HepG2 (cell line): ENCODE results near the gene RBM28. TPM values are rescaled to one million over a fixed set of nuclear protein-coding genes. Genes with fewer than 3 reads are reported as not detected.

Experiments
- ATF4 ChIP-seq, 2 experiments: fragments of 450-650 bp in 1 of 2; sonication (generic) in 1 of 2; formaldehyde crosslinking; IDR thresholded peaks; 2 replicates each; pipeline versions ENCODE4 v1.5.0 to v1.8.0; 2020 to 2022; ENCODE audit warnings: mild to moderate bottlenecking in 1 of 2, missing genetic modification reagents in 1 of 2
- ATF7-NPFF ChIP-seq: sonication (generic); formaldehyde crosslinking; IDR thresholded peaks from 2 replicates; pipeline ENCODE4 v1.8.1; 2023; ENCODE audit warnings: mild to moderate bottlenecking, low read depth, missing genetic modification reagents, moderate library complexity
- HNF4G ChIP-seq, 2 experiments: sonication (generic) in 1 of 2; formaldehyde crosslinking in 1 of 2; IDR thresholded peaks; 2 replicates each; pipeline versions ENCODE4 v1.4.0 to v1.6.1; 2011 to 2020; ENCODE audit warnings: borderline replicate concordance in 2 of 2, low read depth in 2 of 2, mild to moderate bottlenecking in 2 of 2, low read length in 1 of 2, missing genetic modification reagents in 1 of 2, moderate library complexity in 1 of 2
- HOXA3 ChIP-seq: sonication (generic); formaldehyde crosslinking; IDR thresholded peaks from 2 replicates; pipeline ENCODE4 v1.5.0; 2020; ENCODE audit warnings: missing genetic modification reagents
- KDM6A ChIP-seq: IDR thresholded peaks from 2 replicates; pipeline ENCODE4 v1.6.1; 2016; ENCODE audit warnings: low read depth
- MEIS1 ChIP-seq: sonication (generic); formaldehyde crosslinking; IDR thresholded peaks from 2 replicates; pipeline ENCODE4 v1.9.0; 2021; ENCODE audit warnings: mild to moderate bottlenecking, missing genetic modification reagents, moderate library complexity, borderline replicate concordance
- NR2F2 ChIP-seq: IDR thresholded peaks from 2 replicates; pipeline ENCODE4 v1.6.1; 2012; ENCODE audit warnings: low read depth, inconsistent platforms, borderline replicate concordance
- SMAD9 ChIP-seq: sonication (generic); formaldehyde crosslinking; IDR thresholded peaks from 2 replicates; pipeline ENCODE4 v1.5.1; 2020; ENCODE audit warnings: mild to moderate bottlenecking, missing genetic modification reagents
- SRSF4 ChIP-seq: fragments of 200-400 bp; formaldehyde crosslinking; IDR thresholded peaks from one replicate; pipeline ENCODE4 v1.6.1; 2018; ENCODE audit warnings: mild to moderate bottlenecking, low read depth, low read length, moderate library complexity; ENCODE audit not compliant: poor library complexity, severe bottlenecking
- WIZ ChIP-seq: sonication (generic); formaldehyde crosslinking; IDR thresholded peaks from 2 replicates; pipeline ENCODE4 v1.5.1; 2020; ENCODE audit warnings: mild to moderate bottlenecking, missing genetic modification reagents
- ZNF326 ChIP-seq: sonication (generic); formaldehyde crosslinking; IDR thresholded peaks from 2 replicates; pipeline ENCODE4 v1.4.0; 2020; ENCODE audit warnings: missing genetic modification reagents, borderline replicate concordance
- ZNF382 ChIP-seq: sonication (generic); formaldehyde crosslinking; IDR thresholded peaks from 2 replicates; pipeline ENCODE4 v1.5.0; 2020; ENCODE audit warnings: missing genetic modification reagents, mild to moderate bottlenecking, borderline replicate concordance
- ZNF430 ChIP-seq: sonication (generic); formaldehyde crosslinking; IDR thresholded peaks from 2 replicates; pipeline ENCODE4 v1.9.0; 2021; ENCODE audit warnings: mild to moderate bottlenecking, missing genetic modification reagents
- ZNF547 ChIP-seq: sonication (generic); formaldehyde crosslinking; IDR thresholded peaks from 2 replicates; pipeline ENCODE4 v1.5.1; 2020; ENCODE audit warnings: mild to moderate bottlenecking, missing genetic modification reagents
- ZNF550 ChIP-seq: sonication (generic); formaldehyde crosslinking; IDR thresholded peaks from 2 replicates; pipeline ENCODE4 v1.4.0; 2020; ENCODE audit warnings: mild to moderate bottlenecking, missing genetic modification reagents, borderline replicate concordance
- ZNF773 ChIP-seq: sonication (generic); formaldehyde crosslinking; IDR thresholded peaks from 2 replicates; pipeline ENCODE4 v1.4.0; 2020; ENCODE audit warnings: missing genetic modification reagents, borderline replicate concordance
- ZNF781 ChIP-seq: sonication (generic); formaldehyde crosslinking; IDR thresholded peaks from 2 replicates; pipeline ENCODE4 v1.5.1; 2020; ENCODE audit warnings: borderline replicate concordance, mild to moderate bottlenecking, missing genetic modification reagents; ENCODE audit errors: not compliant biosample characterization
- ZNF816 ChIP-seq: sonication (generic); formaldehyde crosslinking; IDR thresholded peaks from 2 replicates; pipeline ENCODE4 v1.8.0; 2022; ENCODE audit warnings: missing genetic modification reagents, mild to moderate bottlenecking, borderline replicate concordance
- polyA plus RNA-seq, 8 experiments: library from polyadenylated mRNA; depleted of rRNA in 3 of 8; stranded (reverse) in 7 of 8; unstranded in 1 of 8; fragments of >200 nt; fragmentation: Illumina TruSeq in 4 of 8; extraction: Trizol in 4 of 8; gene quantifications; 2 replicates each; pipeline versions ENCODE4 v1.2.1 to v1.2.3, GENCODE V29; 2011 to 2016; ENCODE audit warnings: low read depth in 4 of 8, missing spikeins in 1 of 8, mixed read lengths in 1 of 8; ENCODE audit not compliant: insufficient read depth in 1 of 8
- total RNA-seq, 5 experiments: library from RNA; depleted of rRNA; stranded (reverse); fragments of >200 nt; fragmentation: Illumina TruSeq; extraction: Trizol; gene quantifications; 2 replicates each; pipeline ENCODE4 v1.2.3, GENCODE V29; 2016; ENCODE audit warnings: low read depth in 1 of 5
- TF ChIP-seq, protein P1 (sequence below), 2 experiments: fragments of 450-650 bp in 1 of 2; sonication (generic) in 1 of 2; formaldehyde crosslinking in 1 of 2; IDR thresholded peaks; 2 replicates each; pipeline versions ENCODE4 v1.6.1 to v1.8.0; 2016 to 2022; ENCODE audit warnings: antibody characterized with exemption in 1 of 2, mild to moderate bottlenecking in 1 of 2, missing genetic modification reagents in 1 of 2

The RBM28 gene
- total and polyA plus RNA-seq, 2 of the 13 experiments (the other 11 are each of a cell fraction or from before 2014, with no cell fraction given) = 20.5 to 49.0 TPM

DNA sequence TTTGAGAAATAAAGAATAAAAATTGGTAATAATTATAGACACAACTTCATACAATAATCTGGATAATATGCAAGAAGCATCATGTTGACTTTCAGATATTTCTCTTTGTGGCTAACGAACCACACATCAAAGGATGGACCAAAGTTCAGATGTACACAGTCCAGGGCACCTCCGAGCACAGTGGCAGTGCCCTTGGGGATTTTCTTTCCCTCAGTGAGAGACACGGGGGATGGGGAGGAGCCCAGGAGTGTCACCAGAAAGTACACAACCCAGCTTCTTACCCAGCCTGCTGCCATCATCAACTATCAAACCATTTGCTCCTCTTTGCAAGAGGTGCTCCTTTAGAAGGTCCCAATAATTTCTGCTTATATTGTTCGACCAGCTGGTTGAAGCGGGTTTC, 33.2 kb downstream of the RBM28 start (continued):
- TF ChIP-seq, protein P1, sequence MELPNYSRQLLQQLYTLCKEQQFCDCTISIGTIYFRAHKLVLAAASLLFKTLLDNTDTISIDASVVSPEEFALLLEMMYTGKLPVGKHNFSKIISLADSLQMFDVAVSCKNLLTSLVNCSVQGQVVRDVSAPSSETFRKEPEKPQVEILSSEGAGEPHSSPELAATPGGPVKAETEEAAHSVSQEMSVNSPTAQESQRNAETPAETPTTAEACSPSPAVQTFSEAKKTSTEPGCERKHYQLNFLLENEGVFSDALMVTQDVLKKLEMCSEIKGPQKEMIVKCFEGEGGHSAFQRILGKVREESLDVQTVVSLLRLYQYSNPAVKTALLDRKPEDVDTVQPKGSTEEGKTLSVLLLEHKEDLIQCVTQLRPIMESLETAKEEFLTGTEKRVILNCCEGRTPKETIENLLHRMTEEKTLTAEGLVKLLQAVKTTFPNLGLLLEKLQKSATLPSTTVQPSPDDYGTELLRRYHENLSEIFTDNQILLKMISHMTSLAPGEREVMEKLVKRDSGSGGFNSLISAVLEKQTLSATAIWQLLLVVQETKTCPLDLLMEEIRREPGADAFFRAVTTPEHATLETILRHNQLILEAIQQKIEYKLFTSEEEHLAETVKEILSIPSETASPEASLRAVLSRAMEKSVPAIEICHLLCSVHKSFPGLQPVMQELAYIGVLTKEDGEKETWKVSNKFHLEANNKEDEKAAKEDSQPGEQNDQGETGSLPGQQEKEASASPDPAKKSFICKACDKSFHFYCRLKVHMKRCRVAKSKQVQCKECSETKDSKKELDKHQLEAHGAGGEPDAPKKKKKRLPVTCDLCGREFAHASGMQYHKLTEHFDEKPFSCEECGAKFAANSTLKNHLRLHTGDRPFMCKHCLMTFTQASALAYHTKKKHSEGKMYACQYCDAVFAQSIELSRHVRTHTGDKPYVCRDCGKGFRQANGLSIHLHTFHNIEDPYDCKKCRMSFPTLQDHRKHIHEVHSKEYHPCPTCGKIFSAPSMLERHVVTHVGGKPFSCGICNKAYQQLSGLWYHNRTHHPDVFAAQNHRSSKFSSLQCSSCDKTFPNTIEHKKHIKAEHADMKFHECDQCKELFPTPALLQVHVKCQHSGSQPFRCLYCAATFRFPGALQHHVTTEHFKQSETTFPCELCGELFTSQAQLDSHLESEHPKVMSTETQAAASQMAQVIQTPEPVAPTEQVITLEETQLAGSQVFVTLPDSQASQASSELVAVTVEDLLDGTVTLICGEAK (IDR thresholded peaks at IDR 0.05) = no peak
- TF ChIP-seq, protein P1 (CRISPR knock-in tag; IDR thresholded peaks at IDR 0.05) = no peak
- TF ChIP-seq KDM6A (CRISPR knock-in tag) (peak; percentile 80), ZNF326 (CRISPR knock-in tag) (no peak), ZNF550 (CRISPR knock-in tag) (no peak), ATF7-NPFF (CRISPR knock-in tag) (no peak), ZNF382 (CRISPR knock-in tag) (no peak), ZNF781 (no peak), ZNF816 (CRISPR knock-in tag) (peak; percentile 21; the same call in 1 of the 2 replicates), SRSF4 (no peak), ZNF430 (CRISPR knock-in tag) (peak; percentile 51; the same call in 1 of the 2 replicates), MEIS1 (CRISPR knock-in tag) (no peak), SMAD9 (no peak), HNF4G (IDR thresholded peaks at IDR 0.05; ENCODE audit: borderline replicate concordance, low read depth, low read length) (peak; percentile 71), HNF4G (CRISPR knock-in tag; IDR thresholded peaks at IDR 0.05; ENCODE audit: borderline replicate concordance, low read depth) (peak; percentile 80; the same call in 1 of the 2 replicates), WIZ (CRISPR knock-in tag) (no peak), ZNF547 (no peak), ATF4 (CRISPR knock-in tag; IDR thresholded peaks at IDR 0.05) (no peak), HOXA3 (peak; percentile 25; the same call in 1 of the 2 replicates), ZNF773 (CRISPR knock-in tag) (no peak), NR2F2 (peak; percentile 61; the same call in 1 of the 2 replicates)
